HL-60 (cell line): ENCODE results near the gene SARM1.

ENCODE experiments used
- DNase-seq, 2 experiments: peaks; one replicate each; pipeline ENCODE4 v3.0.0-alpha.2; 2010 to 2020; ENCODE audit warnings: low read depth in 1 of 2, low spot score in 1 of 2
- H3K27ac ChIP-seq: fragments of 250-450 bp; sonication (Bioruptor Pico); replicated peaks from 2 replicates; pipeline ENCODE4 v1.5.1; 2020; ENCODE audit warnings: mild to moderate bottlenecking, moderate library complexity
- H3K27me3 ChIP-seq: fragments of 250-450 bp; sonication (Bioruptor Pico); 2 replicates; pipeline ENCODE4 v1.5.1; 2021; ENCODE audit warnings: mild to moderate bottlenecking, moderate library complexity; ENCODE audit not compliant: insufficient read depth, poor library complexity, severe bottlenecking
- H3K4me3 ChIP-seq: replicated peaks from 2 replicates; pipeline ENCODE4 v1.5.1; 2011; ENCODE audit warnings: mild to moderate bottlenecking, control low read depth, low read length; ENCODE audit not compliant: insufficient read depth
- CTCF ChIP-seq: IDR thresholded peaks from one replicate; pipeline ENCODE4 v1.5.1; 2011; ENCODE audit warnings: low read length, control low read depth, inconsistent platforms; ENCODE audit not compliant: insufficient read depth
- GABPA ChIP-seq: IDR thresholded peaks from 2 replicates; pipeline ENCODE4 v1.6.1; 2012; ENCODE audit warnings: low read depth
- POLR2AphosphoS5 ChIP-seq: IDR thresholded peaks from 2 replicates; pipeline ENCODE4 v1.6.1; 2012; ENCODE audit warnings: low read depth
- SPI1 ChIP-seq: IDR thresholded peaks from 2 replicates; pipeline ENCODE4 v1.6.1; 2012; ENCODE audit warnings: low read depth, mild to moderate bottlenecking, borderline replicate concordance
- TF ChIP-seq, protein P1 (sequence below): IDR thresholded peaks from 2 replicates; pipeline ENCODE4 v1.6.1; 2012; ENCODE audit warnings: low read depth; ENCODE audit not compliant: insufficient replicate concordance

The SARM1 gene

GRCh38 chr17:28339431-28339830 lies 32.1 kb upstream of the SARM1 start:
- TF ChIP-seq CTCF, result no peak
- TF ChIP-seq SPI1, result no peak
- no peak for TF ChIP-seq POLR2AphosphoS5
- TF ChIP-seq, protein P1, sequence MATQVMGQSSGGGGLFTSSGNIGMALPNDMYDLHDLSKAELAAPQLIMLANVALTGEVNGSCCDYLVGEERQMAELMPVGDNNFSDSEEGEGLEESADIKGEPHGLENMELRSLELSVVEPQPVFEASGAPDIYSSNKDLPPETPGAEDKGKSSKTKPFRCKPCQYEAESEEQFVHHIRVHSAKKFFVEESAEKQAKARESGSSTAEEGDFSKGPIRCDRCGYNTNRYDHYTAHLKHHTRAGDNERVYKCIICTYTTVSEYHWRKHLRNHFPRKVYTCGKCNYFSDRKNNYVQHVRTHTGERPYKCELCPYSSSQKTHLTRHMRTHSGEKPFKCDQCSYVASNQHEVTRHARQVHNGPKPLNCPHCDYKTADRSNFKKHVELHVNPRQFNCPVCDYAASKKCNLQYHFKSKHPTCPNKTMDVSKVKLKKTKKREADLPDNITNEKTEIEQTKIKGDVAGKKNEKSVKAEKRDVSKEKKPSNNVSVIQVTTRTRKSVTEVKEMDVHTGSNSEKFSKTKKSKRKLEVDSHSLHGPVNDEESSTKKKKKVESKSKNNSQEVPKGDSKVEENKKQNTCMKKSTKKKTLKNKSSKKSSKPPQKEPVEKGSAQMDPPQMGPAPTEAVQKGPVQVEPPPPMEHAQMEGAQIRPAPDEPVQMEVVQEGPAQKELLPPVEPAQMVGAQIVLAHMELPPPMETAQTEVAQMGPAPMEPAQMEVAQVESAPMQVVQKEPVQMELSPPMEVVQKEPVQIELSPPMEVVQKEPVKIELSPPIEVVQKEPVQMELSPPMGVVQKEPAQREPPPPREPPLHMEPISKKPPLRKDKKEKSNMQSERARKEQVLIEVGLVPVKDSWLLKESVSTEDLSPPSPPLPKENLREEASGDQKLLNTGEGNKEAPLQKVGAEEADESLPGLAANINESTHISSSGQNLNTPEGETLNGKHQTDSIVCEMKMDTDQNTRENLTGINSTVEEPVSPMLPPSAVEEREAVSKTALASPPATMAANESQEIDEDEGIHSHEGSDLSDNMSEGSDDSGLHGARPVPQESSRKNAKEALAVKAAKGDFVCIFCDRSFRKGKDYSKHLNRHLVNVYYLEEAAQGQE, result no peak
- TF ChIP-seq GABPA, result no peak
- no peak for DNase-seq
- Histone ChIP-seq H3K27me3 (no peaks in the 10 kb centered on the region), H3K27ac (no peak overlapping the region), H3K4me3 (no peak overlapping the region)

DNA sequence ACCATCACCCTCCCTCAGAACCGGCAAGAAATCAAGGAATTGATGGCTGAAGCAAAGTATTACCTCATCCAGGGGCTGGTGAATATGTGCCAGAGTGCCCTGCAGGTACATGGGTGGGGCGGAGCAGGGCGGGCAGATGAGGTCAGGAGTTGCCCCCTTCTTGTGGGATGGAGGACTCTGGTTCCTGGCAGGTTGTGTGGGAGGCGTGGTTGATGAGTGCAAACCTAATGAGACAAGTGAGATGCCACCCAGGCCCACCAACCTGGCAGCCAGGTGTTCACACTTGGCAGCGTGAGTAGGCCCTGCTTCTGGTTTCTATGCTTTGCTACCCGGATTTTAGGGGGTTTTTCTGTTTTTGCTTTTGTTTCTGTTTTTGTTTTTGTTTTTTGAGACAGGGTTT lies 31.1 kb upstream of the SARM1 start:
- no peak for DNase-seq
- no peak for TF ChIP-seq GABPA
- TF ChIP-seq CTCF, result no peak
- TF ChIP-seq POLR2AphosphoS5, result no peak
- TF ChIP-seq, protein P1, result no peak
- TF ChIP-seq SPI1, result no peak
- no peak overlapping the region for H3K27ac ChIP-seq
- H3K27me3 ChIP-seq, result no peaks in the 10 kb centered on the region
- H3K4me3 ChIP-seq, result no peak overlapping the region

DNA sequence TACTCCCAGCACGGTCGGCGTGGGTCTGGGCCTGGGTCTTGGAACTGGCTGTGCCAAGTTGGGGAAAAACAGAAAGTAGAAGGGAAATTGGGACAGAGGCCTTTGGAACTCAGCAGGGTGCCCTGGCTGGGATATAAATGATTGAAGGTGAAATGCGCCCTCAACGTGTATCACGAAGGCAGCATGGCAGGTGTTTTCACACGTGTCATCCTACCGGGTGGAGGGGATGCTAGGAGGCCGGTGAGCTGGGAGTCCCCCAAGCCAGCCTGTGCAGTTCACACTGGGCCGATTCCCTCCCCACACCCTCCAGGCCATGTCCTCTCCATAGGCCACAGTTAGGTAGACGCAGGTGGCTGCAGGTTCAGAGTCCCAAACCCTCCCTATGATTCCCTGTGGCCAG lies 30.0 kb upstream of the SARM1 start:
- TF ChIP-seq SPI1 (no peak), GABPA (no peak), POLR2AphosphoS5 (no peak), CTCF (no peak)
- TF ChIP-seq, protein P1, result no peak
- Histone ChIP-seq H3K4me3 (no peak overlapping the region), H3K27me3 (no peaks in the 10 kb centered on the region), H3K27ac (no peak overlapping the region)
- DNase-seq, result no peak
